ENCODE results near the gene CHDH.

Gene CHDH, protein sequence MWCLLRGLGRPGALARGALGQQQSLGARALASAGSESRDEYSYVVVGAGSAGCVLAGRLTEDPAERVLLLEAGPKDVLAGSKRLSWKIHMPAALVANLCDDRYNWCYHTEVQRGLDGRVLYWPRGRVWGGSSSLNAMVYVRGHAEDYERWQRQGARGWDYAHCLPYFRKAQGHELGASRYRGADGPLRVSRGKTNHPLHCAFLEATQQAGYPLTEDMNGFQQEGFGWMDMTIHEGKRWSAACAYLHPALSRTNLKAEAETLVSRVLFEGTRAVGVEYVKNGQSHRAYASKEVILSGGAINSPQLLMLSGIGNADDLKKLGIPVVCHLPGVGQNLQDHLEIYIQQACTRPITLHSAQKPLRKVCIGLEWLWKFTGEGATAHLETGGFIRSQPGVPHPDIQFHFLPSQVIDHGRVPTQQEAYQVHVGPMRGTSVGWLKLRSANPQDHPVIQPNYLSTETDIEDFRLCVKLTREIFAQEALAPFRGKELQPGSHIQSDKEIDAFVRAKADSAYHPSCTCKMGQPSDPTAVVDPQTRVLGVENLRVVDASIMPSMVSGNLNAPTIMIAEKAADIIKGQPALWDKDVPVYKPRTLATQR

DNA sequence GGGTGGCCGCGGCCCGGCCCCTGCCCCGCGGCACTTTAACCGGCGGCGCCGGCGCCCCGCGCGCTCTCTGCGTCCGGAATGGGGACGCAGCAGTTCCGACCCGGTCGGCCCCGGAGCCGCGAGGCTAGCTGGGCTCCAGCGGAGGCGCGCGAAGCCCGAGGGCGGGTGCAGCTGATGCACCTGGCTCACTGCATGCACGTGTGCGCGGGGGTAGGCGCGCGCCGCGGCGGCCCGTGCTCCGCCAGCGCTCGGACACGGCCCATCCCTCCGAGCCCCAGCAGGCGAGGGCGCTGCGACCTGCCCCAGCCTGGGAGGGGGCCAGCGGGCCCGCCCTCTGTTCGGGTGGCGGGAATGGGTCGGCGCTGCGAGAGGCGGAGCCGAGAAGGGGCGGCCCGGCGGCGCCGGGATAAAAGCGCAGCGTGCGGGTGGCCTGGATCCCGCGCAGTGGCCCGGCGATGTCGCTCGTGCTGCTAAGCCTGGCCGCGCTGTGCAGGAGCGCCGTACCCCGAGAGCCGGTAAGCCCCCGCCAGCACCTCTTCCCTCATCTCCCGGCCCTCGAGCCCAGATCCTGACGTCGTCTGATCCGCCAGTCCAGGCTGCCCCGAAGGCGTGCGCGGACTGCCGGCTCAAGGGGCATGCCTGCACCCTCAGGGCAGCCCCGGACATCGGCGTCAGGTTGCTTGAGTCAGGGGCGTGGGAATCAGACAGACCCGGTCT, at the start of gene CHDH, which contains the start of gene IL17RB:
CHDH (minus strand) TSS at position 286 of the 717 bp plus-strand sequence. CDS start 22,411 bp downstream, outside the sequence.
IL17RB (plus strand) TSS at position 435 of the 717 bp plus-strand sequence; CDS start at position 456, 21 bp downstream.
- no peak for DNase-seq (ENCODE audit: low read depth in 2 of 2)

DNA sequence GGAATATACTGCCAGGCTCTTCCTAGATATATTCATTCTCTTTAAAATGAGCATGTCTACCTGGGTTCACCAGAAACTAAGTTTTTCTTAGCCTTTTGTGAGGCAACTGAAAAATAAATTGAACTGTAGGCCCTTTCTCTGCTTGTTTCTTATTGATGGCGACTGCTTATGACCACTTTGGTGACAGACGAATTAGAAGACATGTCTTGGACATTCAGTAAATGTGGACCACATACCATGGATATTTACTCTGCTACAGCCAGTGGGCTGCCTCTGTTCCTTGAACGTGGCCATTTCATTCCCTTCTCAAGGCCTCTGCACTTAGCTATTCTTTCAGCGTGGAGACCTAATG, 46.0 kb upstream of the CHDH start:
- no peak for DNase-seq (ENCODE audit: low read depth in 2 of 2)

DNA sequence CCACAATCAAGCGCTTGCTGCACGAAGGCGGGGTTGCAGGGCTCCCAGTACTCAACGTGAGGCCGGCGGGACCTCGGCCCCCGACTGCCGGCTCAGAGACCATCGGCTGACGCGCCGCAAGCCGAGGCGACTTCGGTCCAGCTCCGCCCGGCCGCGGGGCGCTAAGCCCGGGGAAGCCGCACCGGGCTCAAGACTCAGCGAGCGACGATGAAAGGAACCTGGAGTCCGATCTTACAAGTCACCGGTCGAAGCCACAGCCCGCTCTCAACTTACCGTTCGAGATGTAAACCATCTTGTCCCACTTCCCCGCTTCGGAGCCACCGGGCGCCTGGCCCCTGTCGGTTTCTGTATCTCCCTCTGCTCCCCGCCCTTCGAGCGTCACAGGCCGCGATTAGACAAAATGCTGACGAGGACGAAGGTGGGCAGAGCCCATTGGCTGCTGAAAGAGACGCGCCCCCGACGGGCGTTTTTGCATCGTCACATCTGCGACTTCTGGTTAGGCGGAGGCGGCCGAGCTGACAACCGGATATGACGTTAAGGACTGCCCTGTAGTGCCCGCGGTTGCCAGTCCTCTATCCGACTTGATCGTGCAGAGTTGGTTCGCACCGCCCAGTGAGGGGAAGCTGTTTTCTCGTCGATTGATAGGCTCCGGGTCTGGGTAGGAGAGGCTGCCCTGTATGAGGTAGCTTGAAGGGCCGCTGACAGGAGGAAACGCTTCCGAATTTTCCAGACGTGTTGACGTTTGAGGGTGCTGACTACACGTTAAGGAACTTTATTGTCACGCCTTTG, 45.5 kb upstream of the CHDH start, which contains the start of gene SELENOK:
SELENOK (minus strand) TSS at position 363 of the 789 bp plus-strand sequence.
- DNase-seq (ENCODE audit: low read depth in 2 of 2), result peak; percentile 97 to 98

DNA sequence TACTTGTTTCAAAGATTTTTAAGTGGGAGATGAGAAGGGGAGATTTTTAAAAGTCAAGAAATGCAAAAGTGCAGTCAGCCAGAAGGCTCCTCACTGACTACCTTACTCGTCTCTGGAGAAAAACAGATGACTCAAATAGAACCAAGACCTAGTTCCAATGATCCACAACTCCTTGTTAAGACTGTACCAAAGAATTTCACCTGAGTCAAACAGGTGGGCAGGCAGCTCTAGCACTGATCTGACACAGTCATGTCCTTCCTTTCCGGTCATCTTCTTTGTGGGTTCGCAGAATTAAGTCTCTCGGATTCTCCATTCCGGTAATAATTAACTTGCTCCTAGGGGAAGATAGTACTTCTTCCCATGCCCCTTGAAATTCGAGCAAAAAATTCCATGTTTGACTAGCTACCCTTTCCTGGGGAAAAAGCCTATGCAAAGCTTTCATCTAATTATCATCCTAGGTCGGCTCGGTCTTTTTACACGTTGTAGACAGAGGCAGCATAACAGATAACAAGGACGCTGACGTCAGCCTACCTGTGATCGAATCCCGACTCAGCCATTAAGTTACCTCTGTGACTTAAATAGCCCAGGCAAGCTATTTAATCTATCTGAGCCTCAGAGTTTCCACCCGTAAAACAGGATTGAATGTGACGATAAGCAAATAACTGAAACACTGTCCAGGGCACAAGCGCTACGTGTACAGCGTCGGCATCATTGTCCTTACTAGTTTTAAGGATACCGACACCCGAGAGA, 44.7 kb upstream of the CHDH start:
- no peak for DNase-seq (ENCODE audit: low read depth in 2 of 2)

DNA sequence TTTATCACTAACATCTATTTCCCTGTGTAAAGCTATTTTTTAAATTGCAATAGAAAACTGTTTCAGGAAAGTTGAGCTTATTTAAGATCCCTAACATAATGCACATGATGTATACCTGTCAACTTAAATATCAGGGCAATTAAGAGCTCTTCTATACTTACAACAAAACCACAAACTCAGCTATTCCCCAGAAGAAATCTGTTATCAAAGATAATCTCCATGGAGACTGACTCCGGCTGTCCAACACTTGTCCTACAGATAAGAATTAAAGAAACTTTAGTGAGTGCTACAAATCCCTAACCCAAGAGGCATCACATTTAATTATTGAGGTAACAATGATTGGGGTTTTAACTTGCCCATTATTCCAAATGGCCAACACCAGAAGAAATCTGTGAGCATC, 42.0 kb upstream of the CHDH start:
- no peak for DNase-seq (ENCODE audit: low read depth in 2 of 2)

DNA sequence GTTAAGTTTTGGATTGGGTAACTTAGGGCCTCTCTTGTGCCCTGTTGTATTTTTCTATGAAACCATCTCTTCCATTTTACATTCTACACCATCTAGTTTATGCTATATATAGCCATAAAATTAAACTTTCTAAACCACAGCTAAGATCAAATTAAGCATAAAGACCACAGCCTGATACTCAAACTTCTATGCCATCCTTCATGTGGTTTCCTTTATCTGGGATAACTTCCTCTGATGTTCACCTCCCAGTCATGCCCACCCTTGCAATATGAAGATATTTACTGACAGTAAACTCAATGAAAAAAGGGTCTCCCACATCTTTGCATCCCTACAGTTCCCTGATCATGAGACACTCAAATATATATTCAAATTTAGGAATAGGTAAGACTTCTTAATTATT, 41.2 kb upstream of the CHDH start:
- DNase-seq (ENCODE audit: low read depth in 2 of 2), result no peak

DNA sequence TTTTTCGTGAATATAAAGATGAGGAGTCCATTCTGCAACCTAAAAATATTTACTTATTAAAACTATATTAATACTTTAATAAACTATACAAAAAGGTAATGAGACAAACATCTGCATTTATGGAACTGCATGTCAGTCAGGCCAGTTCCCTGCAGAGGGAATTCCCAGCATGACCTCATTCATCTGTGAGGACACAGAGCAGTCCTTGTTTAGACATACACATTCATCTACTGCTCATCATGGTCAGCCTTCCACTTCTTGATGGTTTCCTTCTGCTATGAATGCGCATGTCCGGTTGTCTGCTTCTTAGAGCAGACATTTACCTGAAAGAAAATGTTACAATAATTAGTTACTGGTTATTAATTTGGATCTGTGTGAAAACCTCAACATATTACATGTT, 39.0 kb upstream of the CHDH start:
- no peak for DNase-seq (ENCODE audit: low read depth in 2 of 2)

DNA sequence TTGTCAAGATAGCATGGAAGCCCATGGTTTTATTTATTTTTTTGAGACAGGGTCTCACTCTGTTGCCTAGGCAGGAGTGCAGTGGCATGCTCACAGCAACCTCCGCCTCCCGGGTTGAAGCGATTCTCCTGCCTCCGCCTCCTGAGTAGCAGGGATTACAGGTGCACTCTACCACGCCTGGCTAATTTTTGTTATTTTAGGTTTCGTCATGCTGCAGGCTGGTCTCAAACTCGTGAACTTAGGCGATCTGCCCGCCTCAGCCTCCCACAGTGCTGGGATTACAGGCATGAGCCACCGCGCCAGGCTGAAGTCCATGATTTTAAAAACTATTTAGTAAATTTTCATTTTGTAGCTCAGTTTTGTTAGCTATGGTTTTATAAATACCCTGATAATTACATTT, 38.4 kb upstream of the CHDH start:
- no peak for DNase-seq (ENCODE audit: low read depth in 2 of 2)

DNA sequence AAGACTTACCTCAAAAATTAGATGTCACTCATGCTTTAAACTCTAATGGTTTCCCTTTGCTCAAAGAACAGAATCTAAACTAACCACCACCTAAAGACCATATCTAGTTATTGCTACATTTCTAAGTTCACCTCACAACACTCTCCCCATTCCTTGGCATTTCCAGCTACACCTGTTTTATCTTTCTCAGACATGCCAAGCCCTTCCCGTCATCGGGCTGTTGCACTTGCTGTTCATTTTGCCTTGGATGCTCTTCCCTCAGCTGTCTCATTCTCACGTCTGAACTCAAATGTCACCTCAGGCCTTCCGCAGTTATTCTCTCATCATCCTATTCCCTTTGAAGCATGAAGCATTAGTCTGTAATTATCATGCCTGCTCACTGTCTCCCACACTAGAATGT, 36.8 kb upstream of the CHDH start:
- DNase-seq (ENCODE audit: low read depth in 2 of 2), result no peak

DNA sequence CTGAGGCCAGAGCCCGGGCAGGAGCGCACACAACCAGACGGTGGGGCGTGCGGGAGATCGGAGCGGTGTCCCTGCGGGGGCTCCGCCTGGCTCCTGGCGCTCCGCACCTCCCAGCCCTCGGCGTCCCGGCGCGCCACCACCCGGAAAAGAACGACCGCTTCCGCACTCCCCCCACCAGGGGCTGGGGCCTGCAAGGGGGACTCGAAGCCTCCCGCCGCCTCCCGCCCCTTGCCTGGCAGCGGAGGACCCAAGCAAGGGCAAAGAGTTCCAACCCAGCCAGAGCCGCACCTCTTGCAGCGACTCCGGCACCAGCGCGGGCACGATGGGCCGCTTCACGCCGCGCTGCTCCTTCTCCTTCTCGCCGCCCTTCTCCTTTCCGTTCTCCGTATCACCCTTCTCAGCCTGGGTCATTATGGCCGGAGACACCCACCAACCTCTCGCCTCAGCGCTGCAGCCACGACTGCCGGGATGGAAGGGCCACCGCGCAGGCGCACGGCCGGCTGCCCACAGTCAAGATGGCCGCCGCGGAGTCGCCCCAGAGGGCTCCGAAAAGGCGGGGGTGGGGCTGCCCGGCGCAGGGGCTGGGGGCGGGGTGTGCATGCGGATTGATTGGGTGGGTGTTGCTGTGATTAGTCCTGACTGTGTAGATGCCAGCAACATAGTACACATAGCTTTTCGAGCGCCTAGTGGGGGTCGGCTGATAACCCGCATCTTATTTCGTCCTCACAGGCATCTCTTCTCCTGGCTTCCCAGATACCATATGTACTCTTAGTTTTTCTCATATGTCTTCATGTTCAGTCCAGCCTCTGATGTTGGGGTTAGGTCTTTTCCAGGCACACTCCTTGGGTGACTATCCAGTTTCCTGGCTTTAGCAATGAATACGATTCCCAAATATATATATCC, 35.7 kb upstream of the CHDH start, which contains the start of gene ACTR8:
ACTR8 (minus strand) TSS at position 462 of the 903 bp plus-strand sequence; CDS start at position 411, 51 bp downstream.
- peak; percentile 43 to 54 for DNase-seq (ENCODE audit: low read depth in 2 of 2)

DNA sequence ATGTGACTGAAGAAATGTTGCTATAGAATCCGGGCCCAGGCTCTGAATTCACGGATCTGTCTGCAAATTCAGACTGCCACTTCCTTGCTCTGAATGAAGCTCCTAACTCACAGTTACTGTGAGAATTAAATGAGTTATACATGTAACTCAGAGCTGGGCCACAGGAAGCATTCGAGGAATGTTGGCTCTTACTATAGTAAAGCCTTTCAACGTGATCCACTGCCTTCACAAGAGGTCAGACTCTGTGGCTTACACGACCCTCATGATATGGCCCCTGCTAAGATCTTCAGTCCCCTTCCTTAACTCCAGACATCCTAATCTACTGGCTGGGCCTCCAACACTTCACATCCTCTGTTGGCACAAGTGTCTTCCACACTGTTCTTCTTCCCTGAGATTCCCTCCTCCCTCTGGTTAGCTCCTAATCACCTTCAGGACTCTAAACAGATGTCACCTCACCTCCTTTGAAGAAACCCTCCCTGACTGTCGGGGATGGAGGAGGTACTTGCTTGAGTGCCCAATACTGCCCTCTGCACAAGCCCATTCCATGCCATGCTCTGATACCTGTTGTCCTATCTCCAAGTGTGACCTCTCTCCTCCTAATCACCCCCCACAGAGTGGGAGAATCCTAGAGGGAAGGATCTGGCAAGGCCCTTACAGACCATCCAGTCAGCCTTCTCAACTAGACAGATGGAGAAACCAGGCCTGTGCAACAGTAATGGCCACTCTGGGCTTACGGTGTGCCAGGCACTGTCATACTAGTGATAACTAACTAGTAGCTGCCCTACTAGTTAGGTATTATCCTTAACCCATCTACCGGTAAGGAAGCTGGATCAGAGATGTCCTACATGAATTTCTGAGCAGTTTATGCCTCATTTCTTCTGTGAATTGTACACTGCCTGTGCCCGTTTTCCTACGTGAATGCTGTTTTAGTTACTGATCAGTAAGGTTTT, 34.5 kb upstream of the CHDH start:
- DNase-seq (ENCODE audit: low read depth in 2 of 2), result peak in 1 of 2 experiments; percentile 5

DNA sequence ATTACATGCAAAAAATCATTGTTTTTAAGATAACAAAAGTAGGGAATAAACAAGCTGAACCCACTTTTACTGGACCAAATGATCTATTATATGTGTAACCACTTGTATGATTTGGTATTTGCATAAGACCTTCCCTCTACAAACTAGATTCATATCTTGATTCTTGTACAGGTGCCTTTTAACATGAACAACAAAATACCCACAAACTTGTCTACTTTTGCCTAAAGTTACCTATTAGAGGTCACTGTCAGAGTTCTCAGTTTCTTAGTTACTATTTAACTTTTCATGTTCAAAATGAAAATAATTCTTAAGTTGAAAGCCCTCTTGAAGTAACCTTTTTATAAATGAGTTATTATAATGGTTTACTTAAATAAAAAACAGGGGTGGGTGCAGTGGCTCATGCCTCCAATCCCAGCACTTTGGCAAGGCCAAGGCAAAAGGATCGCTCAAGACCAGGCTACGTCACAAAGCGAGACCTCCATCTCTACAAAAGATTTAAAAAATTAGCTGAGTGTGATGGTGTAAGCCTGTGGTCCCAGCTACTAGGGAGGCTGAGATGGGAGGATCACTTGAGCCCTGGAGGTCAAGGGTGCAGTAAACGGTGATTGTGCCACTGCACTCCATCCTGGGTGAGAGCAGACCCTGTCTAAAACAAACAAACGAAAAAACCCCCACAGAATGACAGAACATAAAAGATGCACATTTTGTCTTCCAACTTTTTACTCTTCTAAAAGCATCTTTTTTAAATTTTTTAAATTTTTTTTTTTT, 19.7 kb upstream of the CHDH start:
- no peak for DNase-seq (ENCODE audit: low read depth in 2 of 2)

DNA sequence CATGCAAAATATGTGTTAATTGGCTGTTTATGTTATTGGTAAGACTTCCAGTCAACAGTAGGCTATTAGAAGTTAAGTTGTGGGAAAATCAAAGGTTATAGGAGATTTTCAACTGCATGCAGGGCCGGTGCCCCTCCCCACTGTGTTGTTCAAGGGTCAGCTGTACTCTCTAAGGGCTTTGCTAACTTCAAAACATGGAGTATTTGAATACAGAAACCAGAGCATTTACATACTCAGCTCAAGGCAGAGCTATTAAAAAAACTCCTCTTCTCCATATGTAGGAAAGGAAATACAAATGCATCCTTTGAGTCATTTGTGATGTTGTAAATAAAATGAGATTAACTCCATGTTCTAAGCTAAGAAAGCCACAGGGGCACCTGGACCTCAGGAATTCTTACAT, 16.9 kb upstream of the CHDH start:
- no peak for DNase-seq (ENCODE audit: low read depth in 2 of 2)

DNA sequence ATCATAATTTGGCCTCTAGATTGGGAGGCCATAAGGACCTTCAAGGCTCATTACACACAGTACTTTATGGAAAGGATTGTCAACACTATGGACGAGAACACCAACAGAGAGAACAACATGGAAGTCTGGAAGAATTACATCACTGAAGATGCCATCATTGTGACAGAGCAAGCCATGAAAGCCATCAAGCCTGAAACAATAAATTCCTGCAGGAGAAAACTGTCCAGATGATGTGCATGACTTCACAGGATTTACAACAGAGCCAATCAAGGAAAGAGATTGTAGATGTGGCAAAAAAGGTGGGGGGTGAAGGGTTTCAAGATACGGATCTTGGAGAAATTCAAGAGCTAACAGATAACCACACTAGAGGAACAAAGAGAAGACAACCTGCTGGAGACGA, 16.0 kb upstream of the CHDH start:
- no peak for DNase-seq (ENCODE audit: low read depth in 2 of 2)

DNA sequence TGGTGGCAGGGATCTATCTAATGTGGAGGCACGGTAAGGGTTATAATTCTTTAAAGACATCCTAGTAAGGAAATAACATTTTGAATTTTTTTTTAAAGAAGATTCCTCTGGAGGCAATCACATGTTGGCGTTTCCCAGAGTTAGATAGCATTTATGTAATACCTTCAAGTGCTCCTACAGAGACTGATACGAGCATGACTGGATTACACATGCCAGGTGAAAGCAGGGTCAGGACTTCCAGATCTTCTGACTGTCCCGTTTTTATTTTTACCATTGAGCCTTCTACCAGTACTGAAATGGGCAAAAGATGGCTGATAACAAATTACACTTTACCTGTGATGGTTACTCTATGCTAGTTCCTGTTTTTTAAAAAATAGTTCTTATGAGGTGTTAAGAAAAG, 14.0 kb upstream of the CHDH start:
- DNase-seq (ENCODE audit: low read depth in 2 of 2), result no peak

DNA sequence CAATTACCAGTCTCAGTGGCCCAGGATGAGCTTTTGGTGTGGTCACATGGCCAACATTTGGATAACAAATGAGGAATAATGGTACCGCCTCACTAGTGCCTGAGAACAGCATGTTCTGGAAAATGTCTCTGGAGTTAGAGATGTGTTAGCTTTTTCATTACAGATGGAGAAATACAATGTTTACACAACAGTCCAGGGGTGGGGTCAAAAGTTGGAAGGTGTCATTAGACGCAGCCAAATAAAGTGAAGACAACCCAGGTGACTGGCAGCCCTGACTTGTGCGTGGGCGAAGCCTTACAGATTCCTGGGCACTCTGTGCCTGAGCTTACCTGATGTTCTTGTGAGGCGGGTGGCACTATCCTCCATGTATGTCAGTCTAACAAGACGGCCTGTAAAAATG, 13.0 kb upstream of the CHDH start:
- no peak for DNase-seq (ENCODE audit: low read depth in 2 of 2)

DNA sequence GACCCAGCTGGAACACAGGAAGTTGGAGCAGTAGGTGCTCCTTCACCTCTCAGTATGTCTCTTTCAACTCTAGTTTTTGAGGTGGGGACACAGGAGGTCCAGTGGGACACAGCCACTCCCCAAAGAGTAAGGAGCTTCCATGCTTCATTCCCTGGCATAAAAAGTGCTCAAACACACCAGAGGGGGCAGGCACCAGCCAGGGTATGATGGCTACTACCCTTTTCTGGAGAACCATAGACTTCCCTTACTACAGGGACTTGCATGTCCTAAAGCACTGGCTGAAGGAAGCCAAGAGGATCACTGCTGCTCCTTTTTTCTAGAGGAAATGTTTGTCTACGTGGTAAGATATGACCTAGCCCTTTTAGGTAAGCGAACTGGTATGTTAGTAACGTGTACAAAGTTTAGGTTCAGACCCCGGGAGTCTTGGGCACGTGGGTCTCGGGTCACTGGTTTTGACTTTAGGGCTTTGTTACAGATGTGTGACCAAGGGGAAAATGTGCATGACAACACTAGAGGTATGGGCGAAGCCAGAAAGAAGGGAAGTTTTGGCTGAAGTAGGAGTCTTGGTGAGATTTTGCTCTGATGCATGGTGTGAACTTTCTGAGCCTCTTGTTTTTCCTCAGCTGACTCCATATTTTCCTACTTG, 12.0 kb upstream of the CHDH start:
- DNase-seq (ENCODE audit: low read depth in 2 of 2), result no peak

Data from fibroblast of skin of left biceps (primary cell).